Subcutaneous preadipocyte (primary cell): ENCODE data around the gene IRAK2. TPM values are rescaled to one million over a fixed set of nuclear protein-coding genes. Genes with fewer than 3 reads are reported as not detected.

Experiments
- small RNA-seq: library from RNA; depleted of rRNA; stranded (forward); fragments of <200 nt; gene quantifications from one replicate; pipeline ENCODE3, GENCODE V24; 2012
- total RNA-seq: library from RNA; depleted of rRNA; stranded (reverse); fragments of >200 nt; gene quantifications from 2 replicates; pipeline ENCODE4 v1.2.3, GENCODE V29; 2012

IRAK2 gene, protein sequence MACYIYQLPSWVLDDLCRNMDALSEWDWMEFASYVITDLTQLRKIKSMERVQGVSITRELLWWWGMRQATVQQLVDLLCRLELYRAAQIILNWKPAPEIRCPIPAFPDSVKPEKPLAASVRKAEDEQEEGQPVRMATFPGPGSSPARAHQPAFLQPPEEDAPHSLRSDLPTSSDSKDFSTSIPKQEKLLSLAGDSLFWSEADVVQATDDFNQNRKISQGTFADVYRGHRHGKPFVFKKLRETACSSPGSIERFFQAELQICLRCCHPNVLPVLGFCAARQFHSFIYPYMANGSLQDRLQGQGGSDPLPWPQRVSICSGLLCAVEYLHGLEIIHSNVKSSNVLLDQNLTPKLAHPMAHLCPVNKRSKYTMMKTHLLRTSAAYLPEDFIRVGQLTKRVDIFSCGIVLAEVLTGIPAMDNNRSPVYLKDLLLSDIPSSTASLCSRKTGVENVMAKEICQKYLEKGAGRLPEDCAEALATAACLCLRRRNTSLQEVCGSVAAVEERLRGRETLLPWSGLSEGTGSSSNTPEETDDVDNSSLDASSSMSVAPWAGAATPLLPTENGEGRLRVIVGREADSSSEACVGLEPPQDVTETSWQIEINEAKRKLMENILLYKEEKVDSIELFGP
- 5.5 and 10.8 TPM in 2 replicates for total RNA-seq

DNA sequence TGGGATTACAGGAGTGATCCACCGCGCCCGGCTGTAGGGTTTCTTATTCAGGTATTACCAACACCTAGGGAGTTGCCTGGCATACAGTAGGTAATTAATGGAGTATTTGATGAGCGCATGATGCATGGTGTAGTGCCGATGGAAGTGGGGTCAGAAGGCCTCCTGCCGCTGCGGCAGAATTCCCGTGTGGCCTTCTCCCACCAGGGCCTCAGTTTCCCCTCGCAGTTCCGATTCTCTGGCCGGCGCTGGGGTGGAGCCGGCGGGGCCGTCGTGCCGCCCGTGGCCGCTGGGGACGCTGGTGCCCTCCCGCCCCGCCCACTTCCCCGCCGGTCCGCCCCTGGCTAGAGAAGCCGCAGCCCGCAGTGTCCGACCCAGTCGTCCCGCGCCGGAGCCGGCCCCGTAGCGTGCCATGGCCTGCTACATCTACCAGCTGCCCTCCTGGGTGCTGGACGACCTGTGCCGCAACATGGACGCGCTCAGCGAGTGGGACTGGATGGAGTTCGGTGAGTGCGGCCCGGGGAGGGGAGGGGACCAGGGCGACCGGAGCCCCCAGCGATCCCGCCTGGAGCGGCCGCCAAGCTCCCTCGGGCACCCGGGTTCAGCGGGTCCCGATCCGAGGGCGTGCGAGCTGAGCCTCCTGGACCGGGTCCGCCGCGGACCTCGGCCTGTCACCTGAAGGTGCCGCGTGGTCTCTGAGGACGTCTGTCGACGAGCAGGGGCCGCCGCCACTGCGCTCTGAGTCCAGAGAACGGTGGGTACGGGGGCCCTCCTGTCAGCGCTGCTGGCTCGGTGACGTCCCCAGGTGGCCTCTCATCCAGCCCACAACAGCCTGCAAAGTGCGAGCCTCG is at the start of gene IRAK2:
TSS of gene IRAK2 (plus strand) at position 374 of the 848 bp plus-strand sequence. CDS start at position 410, 36 bp downstream.

GRCh38 chr3:10115326-10116137 is 49.2 kb upstream of the IRAK2 start, which contains the start of gene BRK1:
Gene BRK1, plus strand, starts transcription at chr3:10115675. Its CDS starts 27 bp downstream, at chr3:10115702.

DNA sequence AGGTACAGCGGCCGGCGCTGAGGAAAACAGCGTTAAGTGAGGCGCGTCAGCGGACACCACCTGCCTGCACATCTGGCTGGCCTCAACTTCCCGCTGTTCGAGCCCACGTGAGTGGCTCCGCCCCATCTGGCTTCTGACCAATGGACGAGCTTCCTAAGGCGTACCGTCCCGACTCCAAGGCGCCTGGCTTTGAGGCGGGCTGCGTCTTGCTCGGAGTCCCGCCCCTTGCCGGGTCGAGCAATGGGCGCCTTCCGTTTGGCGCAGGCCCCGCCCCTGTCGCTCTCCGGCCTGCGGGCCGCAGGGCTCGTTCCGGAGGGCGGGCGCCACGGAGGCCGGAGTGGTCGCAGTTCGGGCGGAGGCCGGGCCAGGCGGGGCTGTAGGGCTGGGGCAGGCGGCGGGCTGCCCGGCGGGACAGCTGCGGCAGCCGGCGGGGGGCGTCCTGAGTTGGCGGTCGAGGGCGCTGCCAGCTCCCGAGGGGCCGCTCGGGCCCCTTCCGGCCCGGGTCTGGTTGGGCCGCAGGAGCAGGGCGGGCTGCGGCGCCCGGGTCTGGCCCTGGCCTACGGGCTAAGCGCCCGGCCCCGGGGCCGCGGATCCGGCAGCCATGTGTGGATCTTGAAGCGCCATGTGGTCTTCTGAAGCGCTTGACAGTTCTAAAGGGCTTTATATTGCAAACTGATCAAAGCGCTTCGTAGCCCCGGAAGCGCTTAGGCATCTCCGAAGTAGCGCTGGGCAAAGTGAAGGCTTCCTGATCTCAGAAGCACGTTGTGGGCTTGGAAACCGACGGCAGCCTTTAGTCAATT is 83.7 kb downstream of the IRAK2 start, which contains the start of gene TATDN2:
TSS of gene TATDN2 (plus strand) at position 276 of the 800 bp plus-strand sequence. CDS start 742 bp downstream, outside the sequence.

GRCh38 chr3:10292505-10293419 is 128.0 kb downstream of the IRAK2 start, which contains the start of gene GHRL:
Gene GHRL, minus strand, starts transcription at chr3:10292947. Its CDS starts 2,767 bp downstream, at chr3:10290180.

Small RNAs within 50 kb of the gene (small RNA-seq; reads per million reads assigned to genes)
- gene RF02126 = not detected

Other genes starting within 250 kb of the IRAK2 start
- gene IL17RC, start 247.8 kb upstream of the IRAK2 start, total RNA-seq = 84.5 and 128 TPM in 2 replicates
- gene CRELD1, start 231.1 kb upstream of the IRAK2 start, total RNA-seq = 8.6 and 18.4 TPM in 2 replicates
- gene PRRT3, start 212.5 kb upstream of the IRAK2 start, total RNA-seq = 2.6 and 3.1 TPM in 2 replicates
- gene EMC3, start 178.1 kb upstream of the IRAK2 start, total RNA-seq = 36.0 and 57.0 TPM in 2 replicates
- 18.4 and 31.7 TPM in 2 replicates for gene FANCD2, start 138.5 kb upstream of the IRAK2 start, total RNA-seq
- gene FANCD2OS, start 56.7 kb upstream of the IRAK2 start, total RNA-seq = not detected in 2 replicates
- 80.9 and 123 TPM in 2 replicates for gene BRK1, start 49.2 kb upstream of the IRAK2 start, total RNA-seq
- 23.5 and 32.8 TPM in 2 replicates for gene VHL, start 23.1 kb upstream of the IRAK2 start, total RNA-seq
- 14.3 and 22.9 TPM in 2 replicates for gene TATDN2, start 83.5 kb downstream of the IRAK2 start, total RNA-seq
- gene GHRL, start 128.0 kb downstream of the IRAK2 start, total RNA-seq = not detected in 2 replicates
- 193 and 219 TPM in 2 replicates for gene SEC13, start 156.2 kb downstream of the IRAK2 start, total RNA-seq